Measurements from ENCODE around the gene CUEDC1.

GRCh38 chr17:57889252-57889651, 66.0 kb downstream of the CUEDC1 start:
- TF ChIP-seq CTCF (conservative IDR thresholded peaks at IDR 0.05; ENCODE audit: low read depth, low read length): no peak
- no peak for TF ChIP-seq FOS (IDR thresholded peaks at IDR 0.05; ENCODE audit: low read depth, low read length)
- TF ChIP-seq POLR2A (IDR thresholded peaks at IDR 0.05; ENCODE audit: low read depth, low read length): no peak
- no peak for TF ChIP-seq RAD21 (IDR thresholded peaks at IDR 0.05; ENCODE audit: low read length)
- no peak for TF ChIP-seq USF2 (IDR thresholded peaks at IDR 0.05; ENCODE audit: low read depth, low read length)
- no peak for TF ChIP-seq SMC3 (IDR thresholded peaks at IDR 0.05; ENCODE audit: low read depth, low read length)
- no peak for TF ChIP-seq MAFK (IDR thresholded peaks at IDR 0.05; ENCODE audit: low read depth, low read length)
- TF ChIP-seq BHLHE40 (IDR thresholded peaks at IDR 0.05; ENCODE audit: low read depth, low read length): no peak
- no peak for TF ChIP-seq RFX5 (IDR thresholded peaks at IDR 0.05; ENCODE audit: low read depth, low read length)
- TF ChIP-seq MAZ (IDR thresholded peaks at IDR 0.05; ENCODE audit: borderline replicate concordance, low read depth, low read length): no peak

All from IMR-90 (cell line).